ENCODE results near the gene OPA3.

DNA sequence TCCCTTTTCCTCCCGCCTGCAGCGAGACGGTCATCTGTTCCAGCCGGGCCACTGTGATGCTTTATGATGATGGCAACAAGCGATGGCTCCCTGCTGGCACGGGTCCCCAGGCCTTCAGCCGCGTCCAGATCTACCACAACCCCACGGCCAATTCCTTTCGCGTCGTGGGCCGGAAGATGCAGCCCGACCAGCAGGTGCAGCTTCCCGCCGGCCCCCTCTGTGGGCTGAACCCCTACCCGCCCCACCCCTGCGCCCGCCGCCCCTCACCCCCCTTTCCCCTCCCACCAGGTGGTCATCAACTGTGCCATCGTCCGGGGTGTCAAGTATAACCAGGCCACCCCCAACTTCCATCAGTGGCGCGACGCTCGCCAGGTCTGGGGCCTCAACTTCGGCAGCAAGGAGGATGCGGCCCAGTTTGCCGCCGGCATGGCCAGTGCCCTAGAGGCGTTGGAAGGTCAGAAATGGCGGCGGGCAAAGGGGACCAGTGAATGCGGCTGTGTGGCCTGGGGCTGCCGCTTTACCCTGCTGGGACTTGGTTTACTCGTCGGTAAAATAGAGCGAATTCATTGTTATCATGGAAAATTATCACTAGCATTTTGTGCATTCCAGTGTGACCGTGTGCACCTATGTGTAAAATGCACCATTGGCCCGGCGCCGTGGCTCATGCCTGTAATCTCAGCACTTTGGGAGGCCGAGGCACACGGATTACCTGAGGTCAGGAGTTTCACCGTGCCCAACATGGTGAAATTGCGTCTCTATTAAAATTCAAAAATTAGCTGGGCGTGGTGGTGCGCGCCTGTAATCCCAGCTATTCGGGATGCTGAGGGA is 66.7 kb downstream of the OPA3 start:
- TF ChIP-seq POLR2A (IDR thresholded peaks at IDR 0.05) (no peak), EP300 (IDR thresholded peaks at IDR 0.05) (no peak)
- TF ChIP-seq, protein P1, sequence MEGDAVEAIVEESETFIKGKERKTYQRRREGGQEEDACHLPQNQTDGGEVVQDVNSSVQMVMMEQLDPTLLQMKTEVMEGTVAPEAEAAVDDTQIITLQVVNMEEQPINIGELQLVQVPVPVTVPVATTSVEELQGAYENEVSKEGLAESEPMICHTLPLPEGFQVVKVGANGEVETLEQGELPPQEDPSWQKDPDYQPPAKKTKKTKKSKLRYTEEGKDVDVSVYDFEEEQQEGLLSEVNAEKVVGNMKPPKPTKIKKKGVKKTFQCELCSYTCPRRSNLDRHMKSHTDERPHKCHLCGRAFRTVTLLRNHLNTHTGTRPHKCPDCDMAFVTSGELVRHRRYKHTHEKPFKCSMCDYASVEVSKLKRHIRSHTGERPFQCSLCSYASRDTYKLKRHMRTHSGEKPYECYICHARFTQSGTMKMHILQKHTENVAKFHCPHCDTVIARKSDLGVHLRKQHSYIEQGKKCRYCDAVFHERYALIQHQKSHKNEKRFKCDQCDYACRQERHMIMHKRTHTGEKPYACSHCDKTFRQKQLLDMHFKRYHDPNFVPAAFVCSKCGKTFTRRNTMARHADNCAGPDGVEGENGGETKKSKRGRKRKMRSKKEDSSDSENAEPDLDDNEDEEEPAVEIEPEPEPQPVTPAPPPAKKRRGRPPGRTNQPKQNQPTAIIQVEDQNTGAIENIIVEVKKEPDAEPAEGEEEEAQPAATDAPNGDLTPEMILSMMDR (IDR thresholded peaks at IDR 0.05), result no peak

Data from tibial nerve (tissue), 4 donors.